WI38 (cell line): ENCODE data around the gene IFT122.

Experiments used
- H3K4me3 ChIP-seq: 2 replicates; pipeline ENCODE4 v1.5.1; 2011; ENCODE audit warnings: low read depth, mild to moderate bottlenecking, control low read depth, low read length
- TF ChIP-seq, protein P1 (sequence below): IDR thresholded peaks from 2 replicates; pipeline ENCODE4 v1.5.1; 2012; ENCODE audit warnings: low read depth, mild to moderate bottlenecking, control low read depth, low read length

IFT122 gene

DNA sequence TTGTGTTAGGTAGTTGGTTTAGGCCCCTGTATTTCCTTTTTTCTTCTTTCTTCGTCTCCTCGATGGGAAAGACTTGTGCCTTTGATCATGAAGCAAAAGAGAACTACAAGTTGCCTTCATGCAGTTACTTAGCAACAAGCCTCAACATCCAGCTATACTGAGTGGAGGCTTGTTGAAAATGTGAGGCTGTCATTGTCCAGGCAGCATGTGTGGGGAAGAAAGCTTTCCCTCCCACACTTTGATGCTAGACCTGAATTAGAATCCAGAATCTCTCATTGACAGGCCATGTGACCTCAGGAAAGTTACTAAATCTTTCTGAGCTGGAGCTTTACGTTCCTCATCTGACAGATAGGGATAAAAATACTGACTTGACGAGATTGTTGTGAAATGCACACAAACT lies 23.7 kb downstream of the IFT122 start:
- TF ChIP-seq, protein P1, sequence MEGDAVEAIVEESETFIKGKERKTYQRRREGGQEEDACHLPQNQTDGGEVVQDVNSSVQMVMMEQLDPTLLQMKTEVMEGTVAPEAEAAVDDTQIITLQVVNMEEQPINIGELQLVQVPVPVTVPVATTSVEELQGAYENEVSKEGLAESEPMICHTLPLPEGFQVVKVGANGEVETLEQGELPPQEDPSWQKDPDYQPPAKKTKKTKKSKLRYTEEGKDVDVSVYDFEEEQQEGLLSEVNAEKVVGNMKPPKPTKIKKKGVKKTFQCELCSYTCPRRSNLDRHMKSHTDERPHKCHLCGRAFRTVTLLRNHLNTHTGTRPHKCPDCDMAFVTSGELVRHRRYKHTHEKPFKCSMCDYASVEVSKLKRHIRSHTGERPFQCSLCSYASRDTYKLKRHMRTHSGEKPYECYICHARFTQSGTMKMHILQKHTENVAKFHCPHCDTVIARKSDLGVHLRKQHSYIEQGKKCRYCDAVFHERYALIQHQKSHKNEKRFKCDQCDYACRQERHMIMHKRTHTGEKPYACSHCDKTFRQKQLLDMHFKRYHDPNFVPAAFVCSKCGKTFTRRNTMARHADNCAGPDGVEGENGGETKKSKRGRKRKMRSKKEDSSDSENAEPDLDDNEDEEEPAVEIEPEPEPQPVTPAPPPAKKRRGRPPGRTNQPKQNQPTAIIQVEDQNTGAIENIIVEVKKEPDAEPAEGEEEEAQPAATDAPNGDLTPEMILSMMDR: no peak

DNA sequence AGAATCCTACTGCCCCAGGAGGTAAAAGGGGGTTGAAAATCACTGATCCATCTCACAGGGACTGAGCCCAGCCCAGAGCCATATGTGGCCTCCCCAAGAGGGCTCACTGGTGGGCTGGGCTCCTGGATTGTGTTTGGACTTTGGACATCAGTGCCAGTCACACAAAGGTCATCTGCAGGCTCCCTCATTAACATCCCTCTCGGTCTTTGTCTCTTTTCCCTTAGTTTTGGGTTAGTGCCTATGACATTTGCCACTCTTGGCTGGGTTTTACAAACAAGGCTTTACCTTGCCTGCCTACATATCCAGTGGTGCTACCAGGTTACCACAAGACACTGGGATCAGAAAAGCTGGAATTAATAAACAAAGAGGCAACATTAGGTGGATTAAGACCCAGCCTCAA lies 27.9 kb downstream of the IFT122 start:
- TF ChIP-seq, protein P1: no peak
- no peak overlapping the region for H3K4me3 ChIP-seq

More for the DNA sequence above, 23.7 kb downstream of the IFT122 start:
- no peak overlapping the region for H3K4me3 ChIP-seq

DNA sequence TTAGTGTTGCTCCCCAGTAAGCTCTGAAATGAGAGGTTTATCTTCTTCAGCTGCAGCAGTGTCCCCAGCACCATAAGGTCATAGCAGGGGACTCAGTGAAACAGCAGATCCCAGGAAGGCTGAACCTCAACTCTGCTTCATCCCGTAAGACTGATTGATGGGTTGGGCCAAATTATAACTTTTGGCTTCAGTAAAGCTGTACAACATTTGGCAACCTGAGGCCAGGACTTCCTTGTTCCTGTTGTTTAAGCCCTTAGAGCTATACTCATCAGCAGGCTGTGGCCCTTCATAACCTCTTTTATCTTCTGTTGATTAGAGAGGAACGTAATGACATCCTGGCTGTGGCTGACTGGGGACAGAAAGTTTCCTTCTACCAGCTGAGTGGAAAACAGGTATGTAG lies 29.0 kb downstream of the IFT122 start:
- TF ChIP-seq, protein P1: no peak
- H3K4me3 ChIP-seq: no peak overlapping the region

DNA sequence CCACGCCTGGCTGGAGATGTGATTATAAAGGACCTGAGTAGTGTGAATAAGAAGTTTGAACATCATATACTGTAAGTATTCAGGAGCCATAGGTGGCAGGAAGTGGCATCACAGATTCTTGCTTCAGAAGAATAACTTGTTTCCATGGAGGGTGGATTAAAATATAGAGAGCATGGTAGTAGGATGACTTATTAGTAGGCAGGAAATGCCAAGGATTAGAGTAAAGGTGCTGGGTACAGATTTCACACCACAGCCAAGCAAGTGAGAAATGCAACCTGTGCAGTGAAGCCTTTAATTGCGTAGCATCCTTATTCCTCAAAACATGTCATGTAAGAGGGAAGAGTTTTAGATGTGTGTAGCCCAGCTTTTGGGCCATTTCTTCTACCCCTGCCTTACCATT lies 30.8 kb downstream of the IFT122 start:
- TF ChIP-seq, protein P1: no peak
- no peak overlapping the region for H3K4me3 ChIP-seq

DNA sequence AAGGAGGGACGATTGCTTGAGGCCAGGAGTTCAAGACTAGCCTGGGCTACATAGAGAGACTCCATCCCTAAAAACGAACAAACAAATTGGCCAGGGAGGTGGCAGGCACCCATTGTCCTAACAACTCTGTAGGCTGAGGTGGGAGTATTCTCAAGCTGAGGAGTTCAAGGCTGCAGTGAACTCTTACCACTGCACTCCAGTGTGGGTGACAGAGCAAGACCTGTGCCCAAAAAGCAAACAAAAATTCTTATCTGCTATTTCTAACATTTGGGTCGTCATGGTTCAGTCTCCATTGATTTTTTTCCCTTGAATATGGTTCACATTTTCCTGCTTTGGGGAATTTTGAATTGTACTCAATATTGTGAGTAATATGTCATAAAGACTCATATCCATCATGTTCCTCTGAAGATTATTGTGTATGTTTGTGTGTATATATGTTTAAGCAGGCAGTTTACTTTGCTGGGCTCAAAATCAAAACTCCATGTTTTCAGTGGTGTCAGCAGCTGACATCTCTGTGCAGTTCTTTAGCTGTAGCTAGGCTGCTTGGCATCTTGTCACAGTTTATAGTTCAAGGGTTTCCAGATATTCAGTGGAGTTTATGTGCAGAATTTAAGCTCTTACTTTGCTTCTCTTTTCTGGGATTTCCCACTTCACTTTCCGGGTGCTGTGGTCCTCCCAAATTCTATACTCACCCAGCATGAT lies 33.2 kb downstream of the IFT122 start:
- no peak overlapping the region for H3K4me3 ChIP-seq
- TF ChIP-seq, protein P1: no peak

DNA sequence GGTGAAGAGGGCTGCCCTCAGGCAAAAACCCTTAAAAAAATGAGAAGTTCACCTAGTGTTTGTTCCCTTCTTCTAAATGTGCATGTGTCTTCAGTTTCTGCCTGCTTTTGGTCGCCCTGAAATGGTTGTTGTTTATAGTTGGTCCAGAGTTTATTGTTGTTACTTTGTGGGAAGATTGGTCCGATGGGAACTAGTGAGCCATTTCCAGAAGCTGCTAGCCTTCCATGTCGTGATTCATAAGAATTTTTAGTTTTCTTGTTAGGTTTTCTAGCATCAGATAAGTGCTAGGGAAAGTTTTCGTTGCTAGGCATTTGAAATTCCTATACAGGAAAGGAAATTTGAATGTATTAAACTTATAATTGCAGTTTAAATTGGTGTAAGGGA lies 33.7 kb downstream of the IFT122 start:
- no peak overlapping the region for H3K4me3 ChIP-seq
- TF ChIP-seq, protein P1: no peak

DNA sequence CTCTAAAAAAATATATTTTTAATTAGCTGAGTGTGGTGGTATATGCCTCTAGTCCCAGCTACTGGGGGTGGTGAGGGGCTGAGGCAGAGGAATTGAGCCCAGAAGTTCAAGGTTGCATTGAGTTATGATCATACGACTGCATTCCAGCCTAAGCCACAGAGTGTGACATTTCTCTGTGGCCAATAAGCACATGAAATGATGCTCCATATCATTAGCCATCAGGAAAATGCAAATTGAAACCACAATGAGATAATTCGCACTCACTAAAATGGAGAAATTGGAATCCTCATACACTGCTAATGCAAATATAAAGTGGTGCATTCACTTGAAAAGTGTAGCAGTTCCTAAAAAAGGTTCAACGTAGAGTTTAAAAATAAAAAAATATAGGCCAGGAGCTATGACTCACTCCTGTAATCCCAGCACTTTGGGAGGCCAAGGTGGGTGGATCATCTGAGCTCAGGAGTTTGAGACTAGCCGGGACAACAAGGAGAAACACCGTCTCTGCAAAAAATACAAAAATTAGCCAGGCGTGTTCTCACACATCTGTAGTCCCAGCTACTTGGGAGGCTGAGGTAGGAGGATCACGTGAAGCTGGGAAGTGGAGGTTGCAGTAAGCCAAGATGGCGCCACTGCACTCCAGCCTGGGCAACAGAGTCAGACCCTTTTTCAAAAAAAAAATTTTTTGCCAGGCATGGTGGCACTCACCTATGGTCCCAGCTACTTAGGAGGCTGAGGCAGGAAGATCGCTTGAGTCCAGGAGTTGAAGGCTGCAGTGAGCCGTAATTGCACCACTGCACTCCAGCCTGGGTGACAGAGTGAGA lies 35.2 kb downstream of the IFT122 start:
- TF ChIP-seq, protein P1: no peak

More for the DNA sequence above, 35.2 kb downstream of the IFT122 start:
- H3K4me3 ChIP-seq: no peak overlapping the region
